Muscle of back (tissue), 11 donors: ENCODE measurements around the gene HADHA. TPM values are rescaled to one million over a fixed set of nuclear protein-coding genes. Genes with fewer than 3 reads are reported as not detected.
"Not testable (repeated sequence)": the region's sequence is repeated elsewhere in the genome, so short reads cannot be mapped to it uniquely, and the experiment has no call there.

Experiments used
- DNase-seq, 3 donors: peaks; one replicate each; pipeline versions ENCODE4 v3.0.0 to v3.0.0-alpha.2; 2013
- polyA plus RNA-seq, 10 donors: library from polyadenylated mRNA; unstranded; fragments of 120-200 nt; gene quantifications; one replicate each; pipeline ENCODE4 v1.2.1, GENCODE V29; 2013; ENCODE audit not compliant: insufficient read length in 10 of 10

The HADHA gene
- polyA plus RNA-seq, 10 donors, result 176 to 240 (median 200) TPM

DNA sequence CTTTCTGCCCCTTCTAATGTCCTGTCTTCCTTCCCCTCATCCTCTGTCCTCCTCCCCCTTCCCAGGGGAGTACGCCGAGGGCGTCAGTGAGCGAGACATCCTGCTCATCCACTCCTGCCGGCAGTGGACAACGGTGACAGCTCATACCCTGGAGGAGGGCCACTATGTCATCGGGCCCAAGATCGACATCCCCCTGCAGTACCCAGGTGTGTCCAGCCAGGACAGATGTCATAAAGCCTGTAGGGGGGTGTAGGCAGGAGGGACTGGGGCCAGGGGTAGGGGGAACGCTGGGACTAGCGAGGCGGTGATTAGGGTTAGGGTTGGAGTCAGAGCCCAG, 68.2 kb downstream of the HADHA start:
- DNase-seq, result no peak

DNA sequence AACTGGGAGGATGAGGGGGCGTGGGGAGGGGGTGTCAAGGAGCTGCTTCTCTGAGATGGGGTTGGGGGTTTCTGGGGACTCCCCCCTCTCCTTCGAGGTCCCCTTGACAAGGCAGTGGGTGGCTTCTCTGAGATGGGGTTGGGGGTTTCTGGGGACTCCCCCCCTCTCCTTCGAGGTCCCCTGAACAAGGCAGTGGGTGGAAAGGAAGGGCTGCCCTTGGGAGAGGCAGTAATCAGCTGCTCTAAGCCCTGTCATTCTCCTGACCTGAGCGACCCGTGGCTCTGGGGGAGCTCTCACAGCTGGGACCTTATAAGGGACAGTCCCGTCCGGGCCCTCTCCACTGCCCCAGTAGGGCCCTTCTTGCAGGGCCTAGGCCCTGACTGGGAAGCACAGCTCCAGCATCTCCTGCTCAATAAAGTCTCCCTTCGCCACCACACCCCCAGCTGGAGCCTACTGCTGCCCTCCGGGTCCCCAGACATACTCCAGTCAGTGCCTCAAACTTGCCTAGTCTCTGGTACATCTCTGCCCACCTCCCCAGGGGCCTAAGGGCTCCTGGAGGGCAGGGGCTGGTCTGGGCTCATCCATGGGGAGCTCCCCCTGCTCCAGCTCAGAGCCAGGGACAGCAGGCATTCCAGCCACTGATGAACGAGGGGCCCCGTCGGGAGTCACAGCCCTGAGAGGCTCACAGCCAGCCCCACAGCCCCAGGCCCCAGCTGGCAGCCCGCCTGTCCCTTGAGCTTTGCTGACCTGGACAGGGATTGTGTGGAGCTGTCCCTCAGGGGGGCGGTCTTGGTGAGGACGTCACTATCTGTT, 68.8 kb downstream of the HADHA start:
- DNase-seq, result no peak

DNA sequence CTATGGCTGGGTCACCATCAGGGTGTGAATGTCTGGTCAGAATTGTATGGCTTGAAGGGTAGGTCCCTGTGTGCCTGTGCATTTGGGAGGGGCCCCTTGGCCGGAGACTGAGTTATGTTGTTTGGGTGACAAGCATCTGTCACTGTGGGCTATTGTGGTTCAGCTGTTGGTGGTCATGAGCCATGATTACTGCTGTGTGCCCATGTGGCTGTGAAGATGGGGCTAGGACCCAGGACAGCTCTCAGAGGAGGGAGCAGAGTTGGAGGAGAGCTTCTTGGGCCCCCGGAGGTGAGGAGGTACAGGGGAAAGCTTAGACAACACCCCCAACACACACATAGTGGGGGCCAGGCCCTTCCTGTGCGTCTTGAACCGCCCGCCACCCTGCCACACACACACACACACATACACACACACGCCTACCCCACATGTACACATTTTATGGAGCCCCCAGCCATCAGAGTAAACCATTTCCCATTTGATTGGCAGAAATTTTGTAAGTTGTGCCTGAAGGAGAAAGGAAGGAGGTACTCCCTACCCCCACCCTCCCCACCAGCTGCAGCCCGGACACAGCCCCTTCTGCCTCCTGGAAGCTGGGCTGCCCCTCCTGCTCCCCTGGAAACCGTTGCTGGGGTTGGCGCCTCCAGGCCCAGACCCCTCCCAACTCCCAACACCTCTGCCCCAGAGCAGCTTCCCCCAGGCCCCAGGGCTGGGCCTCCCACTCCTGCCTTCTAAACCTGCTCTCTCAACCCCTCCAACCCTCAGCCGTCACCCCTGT, 69.6 kb downstream of the HADHA start:
- no peak for DNase-seq

DNA sequence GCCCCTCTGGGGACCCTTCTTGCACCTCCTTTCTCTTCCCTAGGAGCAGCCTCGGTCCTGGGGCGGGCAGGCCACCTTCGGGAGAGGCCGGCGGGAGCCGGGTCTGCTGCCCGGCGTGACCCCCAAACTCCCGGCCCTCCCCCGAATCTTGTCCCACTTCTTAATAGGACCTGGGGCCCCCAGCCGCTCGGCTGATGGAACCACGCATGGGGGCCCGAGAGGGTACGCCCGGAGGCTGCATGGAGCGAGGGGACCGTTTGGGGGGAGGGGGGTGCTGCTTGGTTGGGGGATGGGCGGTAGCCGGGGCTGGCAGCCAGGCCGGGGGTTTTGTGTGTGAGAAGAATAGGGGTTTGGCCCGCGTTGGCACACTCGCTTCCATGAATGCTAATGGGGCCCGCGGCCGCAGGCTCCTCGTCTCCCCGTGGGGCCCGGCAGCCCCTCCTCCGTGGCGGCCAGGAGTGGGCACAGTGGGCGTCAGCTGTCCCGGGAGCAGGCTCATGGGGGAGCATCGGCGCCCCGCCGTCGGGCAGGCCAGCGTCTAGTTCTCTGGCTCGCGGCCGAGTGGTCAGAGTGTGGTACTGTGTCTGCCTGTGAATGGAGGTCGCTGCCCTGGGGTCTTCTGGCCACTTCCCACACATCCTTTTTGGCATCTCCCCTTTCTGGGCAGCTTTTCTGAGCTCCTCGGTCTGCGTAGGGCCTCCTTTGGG, 70.5 kb downstream of the HADHA start:
- no peak for DNase-seq

DNA sequence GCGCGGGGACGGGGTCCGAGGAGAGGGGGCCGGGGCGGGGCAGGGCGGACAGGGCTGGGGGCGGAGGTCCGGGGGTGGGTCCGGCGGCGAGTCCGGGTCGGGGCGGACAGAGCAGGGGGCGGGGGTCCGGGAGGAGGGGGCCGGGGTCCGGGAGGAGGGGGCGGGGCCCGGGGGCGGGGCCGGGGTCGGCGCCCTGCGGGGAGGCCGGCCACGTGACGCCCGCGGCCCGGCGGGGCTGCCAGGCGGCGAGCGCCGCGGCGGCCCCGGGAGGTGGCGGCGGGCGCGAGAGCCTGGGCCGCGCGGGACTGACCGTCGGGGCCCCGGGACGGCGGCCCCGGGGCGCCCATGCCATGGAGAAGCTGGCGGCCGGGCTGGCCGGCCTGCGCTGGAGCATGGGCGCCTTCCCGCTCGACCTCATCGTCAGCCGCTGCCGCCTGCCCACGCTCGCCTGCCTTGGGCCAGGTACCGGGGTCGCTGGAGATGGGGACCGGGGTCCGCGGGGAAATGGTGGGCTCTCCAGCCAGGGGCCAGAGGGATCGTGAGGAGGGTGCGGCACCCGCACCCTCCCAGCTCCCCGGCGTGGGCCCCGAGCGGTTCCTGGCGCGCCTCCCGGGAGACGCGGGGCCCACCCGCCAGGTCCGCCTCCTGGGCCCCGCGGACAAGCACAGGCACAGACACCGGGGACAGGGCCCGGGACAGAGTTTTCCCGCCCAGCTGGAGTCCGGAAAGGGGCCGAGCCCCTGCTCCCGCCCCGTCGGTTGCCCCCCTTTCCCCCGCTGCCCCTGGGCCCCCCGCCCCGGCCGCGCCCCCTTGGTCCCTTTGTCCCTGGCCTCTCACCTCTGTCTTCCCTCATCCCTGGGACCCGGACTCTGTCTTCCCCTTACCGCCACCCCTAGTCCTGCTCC, 71.3 kb downstream of the HADHA start, which contains the start of gene GAREM2:
Gene GAREM2 (plus strand): TSS at position 218 of the 905 bp plus-strand sequence. CDS start 133 bp downstream, at position 351.
- no peak for DNase-seq

DNA sequence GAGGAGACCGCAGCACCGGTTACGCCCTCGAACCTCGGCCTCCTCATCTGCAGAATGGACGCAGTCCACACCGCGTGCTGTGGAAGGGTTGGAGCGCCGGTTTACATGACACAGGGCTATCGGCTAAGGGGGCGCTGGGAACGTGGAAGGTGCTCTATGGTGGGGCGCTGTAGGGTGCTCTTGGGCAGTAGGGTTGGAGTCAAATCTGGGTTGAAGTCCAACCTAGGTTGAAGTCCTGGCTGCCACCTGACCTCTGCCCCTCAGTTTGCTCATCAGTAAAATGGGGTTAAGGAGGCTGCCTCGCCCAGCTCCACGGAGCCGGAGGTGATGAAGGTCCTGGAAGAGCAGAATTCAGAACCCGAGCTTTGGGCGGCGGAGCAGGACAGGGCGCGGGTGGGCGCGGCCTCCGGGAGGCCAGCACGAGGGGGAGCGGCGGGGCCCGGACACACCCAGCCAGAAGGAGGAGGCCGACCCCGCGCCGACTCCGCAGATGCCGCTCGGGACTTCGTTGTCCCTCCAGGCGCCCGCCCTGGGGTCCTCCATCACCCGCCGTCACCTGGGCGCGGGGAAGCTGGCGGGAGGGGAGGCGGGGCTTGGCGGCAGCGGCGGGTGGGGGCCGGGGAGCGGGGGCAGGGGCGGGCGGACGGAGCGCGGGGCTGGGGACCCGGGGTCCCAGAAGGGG, 72.1 kb downstream of the HADHA start:
- DNase-seq, result peak in 1 of 3 donors; percentile 57

DNA sequence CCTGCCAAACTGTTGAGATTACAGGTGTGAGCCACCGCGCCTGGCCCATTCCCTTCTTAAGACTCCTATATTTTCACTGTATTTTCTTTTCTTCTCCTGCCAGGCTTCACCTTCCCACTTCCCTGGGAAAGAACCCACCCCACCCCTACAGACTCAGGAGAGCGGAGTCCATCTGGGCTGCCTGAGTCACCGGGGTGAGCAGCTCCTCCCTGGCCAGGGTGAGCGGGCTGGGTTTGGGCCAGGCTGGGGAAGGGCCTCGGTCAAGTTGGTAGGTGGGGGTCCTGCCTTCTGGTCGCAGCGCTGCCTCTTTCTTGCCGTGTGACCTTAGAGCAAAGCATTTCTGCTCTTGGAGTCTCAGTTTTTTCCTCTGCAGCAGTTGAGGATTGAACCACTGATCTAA, 73.6 kb downstream of the HADHA start:
- DNase-seq, result no peak

DNA sequence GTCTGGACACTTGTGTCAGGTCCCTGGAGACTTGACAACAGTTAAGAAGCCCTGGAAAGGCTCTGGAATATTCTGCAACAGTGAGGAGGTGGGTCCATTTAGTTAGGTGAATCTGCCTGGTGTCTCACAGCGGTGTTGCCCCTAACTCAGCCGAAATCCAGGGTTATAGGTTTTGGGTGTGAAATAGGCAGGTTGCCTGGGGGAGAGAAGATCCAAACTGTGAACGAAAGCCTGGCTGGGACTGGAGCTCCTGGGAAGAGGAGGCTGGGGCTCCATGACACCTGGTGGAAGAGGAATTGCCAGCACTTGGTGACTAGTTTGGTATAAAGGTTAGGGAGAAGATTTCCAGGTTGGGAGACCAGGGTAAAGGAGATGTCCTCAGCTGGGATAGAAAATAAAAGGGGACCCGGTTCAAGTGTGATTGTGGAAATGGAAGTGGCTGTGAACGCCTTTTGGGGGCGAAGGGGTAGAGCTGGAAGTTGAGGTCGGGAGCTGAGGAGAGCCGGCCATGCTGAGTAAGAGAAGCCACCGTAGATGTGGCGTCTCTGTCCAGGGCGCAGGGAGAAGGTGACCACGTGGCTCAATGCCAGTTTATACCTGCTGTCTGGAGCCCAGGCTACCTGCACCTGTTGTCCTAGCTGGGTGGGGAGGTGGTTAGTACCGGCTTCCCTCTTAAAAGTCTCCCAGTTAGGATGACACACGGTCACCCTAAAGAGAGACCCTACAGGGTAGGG, 74.6 kb downstream of the HADHA start:
- no peak for DNase-seq

DNA sequence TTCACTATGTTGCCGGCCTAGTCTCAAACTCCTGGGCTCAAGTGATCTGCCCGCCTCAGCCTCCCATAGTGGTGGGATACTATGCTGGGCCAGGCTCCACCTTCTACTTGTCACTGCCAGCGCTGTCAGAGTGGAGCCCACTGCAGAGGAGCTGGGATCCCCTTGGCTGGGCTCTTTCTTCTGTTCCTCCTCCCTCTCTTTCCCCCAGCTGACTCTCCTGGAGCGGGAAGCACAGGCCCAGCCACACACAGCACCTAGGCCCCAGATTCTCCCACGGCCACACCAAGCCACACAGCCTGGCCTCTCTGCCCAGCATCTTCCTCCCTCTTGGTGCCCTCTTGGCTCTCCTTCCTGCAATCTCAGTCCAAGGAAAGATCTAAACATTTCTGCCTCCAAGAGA, 75.2 kb downstream of the HADHA start:
- no peak for DNase-seq

DNA sequence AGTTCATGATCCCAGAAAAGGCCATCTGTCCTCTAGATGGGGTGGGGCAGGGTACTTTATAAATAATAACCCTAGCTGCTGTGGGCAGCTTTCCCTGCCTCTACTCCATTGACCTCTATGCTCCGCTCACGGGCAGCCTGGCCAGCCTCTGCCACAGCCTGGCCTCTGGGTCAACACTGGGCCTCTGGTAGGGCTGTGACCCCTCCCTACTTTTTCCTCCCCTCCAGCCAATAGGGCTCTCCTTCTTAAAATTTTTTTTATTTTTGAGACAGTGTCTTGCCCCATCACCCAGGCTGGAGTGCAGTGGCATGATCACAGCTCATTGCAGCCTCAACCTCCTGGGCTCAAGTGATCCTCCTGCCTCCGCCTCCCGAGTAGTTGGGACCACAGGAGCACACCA, 75.6 kb downstream of the HADHA start:
- DNase-seq, result no peak

DNA sequence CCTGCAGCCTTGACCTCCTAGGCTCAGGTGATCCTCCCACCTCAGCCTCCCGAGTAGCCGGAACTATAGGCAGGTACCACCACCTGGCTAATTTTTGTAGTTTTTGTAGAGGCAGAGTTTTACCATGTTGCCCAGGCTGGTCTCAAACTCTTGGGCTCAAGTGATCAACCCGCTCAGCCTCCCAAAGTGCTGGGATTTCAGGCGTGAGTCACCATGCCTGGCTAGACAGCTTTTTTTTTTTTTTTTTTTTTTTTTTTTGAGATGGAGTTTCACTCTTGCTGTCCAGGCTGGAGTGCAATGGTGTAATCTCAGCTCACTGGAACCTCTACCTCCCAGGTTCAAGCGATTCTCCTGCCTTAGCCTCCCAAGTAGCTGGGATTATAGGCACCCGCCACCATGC, 77.9 kb downstream of the HADHA start:
- DNase-seq, result not testable (repeated sequence)

DNA sequence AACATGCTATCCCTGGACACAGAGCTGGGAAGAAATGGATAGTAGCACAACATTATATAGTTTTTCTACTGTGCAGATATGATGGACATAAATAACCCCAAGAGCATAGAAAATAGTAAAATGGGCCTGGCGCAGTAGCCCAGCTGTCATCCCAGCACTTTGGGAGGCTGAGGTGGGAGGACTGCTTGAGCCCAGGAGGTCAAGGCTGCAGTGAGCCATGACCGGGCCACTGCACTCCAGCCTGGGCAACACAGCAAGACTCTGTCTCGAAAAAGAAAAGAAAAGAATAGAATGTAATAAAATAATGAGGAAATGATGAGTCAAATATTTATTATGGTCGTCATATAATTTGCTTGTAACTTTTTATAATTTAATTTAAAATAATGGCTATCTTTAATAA, 79.0 kb downstream of the HADHA start:
- no peak for DNase-seq

DNA sequence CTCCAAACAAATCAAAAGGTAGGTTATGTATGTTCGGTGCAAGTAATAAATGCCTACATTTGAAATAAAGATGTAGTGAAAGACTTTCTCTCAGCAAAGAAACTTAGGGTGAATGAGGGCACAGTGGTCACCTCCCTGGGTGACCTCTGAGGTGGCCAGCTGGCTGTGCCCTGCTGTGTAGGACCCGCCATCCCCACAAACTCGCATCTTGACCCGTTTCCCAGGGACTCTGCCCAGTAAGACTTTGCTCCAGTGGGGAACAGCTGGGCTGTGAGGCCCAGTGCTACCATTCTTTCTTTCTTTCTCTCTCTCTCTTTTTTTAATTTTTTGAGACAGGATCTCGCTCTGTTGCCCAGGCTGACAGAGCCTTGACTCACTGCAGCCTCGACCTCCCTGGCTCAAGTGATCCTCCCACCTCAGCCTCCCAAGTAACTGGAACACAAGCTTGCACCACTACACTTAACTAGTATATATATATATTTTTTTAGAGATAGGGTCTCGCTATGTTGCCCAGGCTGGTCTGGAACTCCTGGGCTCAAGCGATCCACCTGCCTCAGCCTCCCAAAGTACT, 79.7 kb downstream of the HADHA start:
- DNase-seq, result no peak

DNA sequence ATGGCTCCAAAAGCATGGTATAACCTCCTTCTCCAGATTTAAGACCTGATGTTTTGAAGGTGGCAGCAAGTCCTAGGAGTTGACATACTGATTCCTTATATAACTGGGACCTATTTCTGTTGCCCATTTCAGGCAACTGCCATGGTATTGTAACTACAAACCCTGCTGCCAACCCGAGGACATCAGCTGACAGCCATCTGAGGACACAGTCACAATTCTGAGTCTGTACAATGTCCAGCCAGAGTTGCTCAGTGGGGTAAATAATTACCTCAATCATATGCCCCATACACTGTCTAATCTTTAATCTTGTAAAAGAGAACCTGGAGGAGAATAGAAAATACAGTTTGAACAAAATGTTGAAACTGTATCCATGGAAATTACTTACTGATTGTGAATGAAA, 80.2 kb downstream of the HADHA start:
- DNase-seq, result no peak

DNA sequence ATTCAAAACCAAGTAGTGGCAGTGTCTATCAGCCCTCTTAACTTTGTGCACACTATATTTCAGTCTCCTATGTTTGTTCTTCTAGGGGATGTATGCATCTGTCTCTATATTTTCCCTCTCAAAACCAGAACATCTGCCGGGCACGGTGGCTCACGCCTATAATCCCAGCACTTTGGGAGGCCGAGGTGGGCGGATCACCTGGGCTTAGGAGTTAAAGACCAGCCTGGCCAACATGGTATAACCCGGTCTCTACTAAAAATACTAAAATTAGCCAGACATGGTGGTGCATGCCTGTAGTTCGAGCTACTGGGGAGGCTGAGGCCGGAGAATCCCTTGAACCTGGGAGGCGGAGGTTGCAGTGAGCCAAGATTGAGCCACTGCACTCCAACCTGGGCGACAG, 81.5 kb downstream of the HADHA start:
- no peak for DNase-seq

DNA sequence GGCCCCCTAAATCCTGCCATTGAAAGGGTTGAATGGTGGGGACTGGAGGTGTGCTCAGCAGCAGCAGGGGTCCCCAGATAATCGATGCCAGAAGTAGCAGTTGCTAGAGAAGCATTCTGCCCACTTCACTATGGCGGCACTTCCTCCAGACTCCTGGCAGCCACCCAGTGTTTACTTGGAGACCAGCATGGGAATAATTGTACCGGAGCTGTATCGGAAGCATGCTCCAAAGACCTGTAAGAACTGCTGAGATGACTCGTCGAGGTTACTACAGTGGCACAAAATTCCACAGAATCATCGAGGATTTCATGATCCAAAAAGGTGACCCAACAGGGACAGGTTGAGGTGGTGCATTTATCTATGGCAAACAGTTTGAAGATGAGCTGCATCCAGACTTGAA, 82.5 kb downstream of the HADHA start:
- no peak for DNase-seq

DNA sequence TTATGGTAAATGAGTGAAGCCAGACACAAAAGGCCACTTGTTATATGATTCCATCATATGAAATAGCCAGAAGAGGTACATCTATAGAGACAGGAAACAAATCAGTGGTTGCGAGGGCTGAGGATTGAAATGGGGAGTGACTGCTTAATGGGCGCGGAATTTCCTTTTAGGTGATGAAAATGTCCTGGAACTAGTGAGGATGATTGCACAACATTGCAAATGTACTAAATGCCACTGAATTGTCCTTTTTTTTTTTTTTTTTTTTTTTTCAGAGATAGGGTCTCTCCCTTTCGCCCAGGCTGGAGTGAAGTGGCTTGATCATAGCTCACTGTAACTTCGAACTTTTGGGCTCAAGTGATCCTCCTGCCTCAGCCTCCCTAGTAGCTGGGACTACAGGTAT, 86.9 kb downstream of the HADHA start:
- DNase-seq, result no peak

DNA sequence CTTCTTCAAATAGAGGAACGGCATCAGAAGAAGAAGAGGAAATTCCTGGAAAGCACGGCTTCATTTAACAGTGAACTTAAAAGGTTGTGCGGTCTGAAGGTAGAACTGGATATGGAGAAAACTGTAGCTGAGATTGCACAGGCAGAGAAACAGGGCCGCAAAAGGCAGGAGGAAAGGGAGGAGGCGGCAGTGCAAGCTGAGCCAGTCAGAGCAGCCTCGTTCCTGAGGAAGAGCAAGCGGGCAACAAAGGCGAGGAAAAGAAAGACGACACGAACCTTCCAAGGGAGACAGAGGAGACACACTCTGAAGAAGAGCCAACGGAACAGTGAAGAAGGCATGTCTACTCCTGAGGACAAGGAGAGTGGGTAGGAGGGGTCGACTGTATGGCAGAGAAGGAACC, 94.2 kb downstream of the HADHA start:
- no peak for DNase-seq

DNA sequence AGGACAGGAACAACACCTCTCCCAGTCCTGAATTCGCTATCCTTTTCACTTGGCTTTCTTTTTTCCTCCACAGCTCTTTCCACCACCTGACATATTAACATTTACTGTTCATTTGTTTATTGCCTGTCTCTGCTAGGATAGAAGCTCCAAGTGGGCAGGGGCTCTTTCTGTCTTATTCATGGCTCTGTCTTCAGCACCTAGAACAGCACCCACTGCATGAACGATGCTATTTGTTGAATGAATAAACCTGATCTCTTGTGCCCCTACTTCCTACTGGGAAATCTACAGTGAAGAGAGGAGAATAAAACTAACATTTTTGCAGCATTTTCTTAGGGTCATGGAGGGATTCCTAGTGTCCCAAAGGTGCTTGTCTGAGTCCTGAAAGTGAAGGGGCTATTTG, 95.9 kb downstream of the HADHA start:
- DNase-seq, result no peak
